ENCODE measurements around the gene SMARCA4.
A peak's percentile ranks its signal among the peaks of the same experiment; 100 is the strongest.
"Not testable (repeated sequence)": the region's sequence is repeated elsewhere in the genome, so short reads cannot be mapped to it uniquely, and the experiment has no call there.

SMARCA4 gene

GRCh38 chr19:11064831-11065303 lies 104.0 kb downstream of the SMARCA4 start:
- no peak for DNase-seq (ENCODE audit: low read depth in 2 of 2)

- no peak for DNase-seq (ENCODE audit: low read depth in 2 of 2)
Measured at GRCh38 chr19:11066326-11066725, 105.5 kb downstream of the SMARCA4 start.

- no peak for DNase-seq (ENCODE audit: low read depth in 2 of 2)
Measured at GRCh38 chr19:11067356-11068113, 106.7 kb downstream of the SMARCA4 start.

- DNase-seq (ENCODE audit: low read depth in 2 of 2) = no peak
Measured at GRCh38 chr19:11069561-11069960, 108.7 kb downstream of the SMARCA4 start.

GRCh38 chr19:11070123-11070522 lies 109.3 kb downstream of the SMARCA4 start:
- DNase-seq (ENCODE audit: low read depth in 2 of 2) = no peak

GRCh38 chr19:11073568-11073967 lies 112.7 kb downstream of the SMARCA4 start:
- DNase-seq (ENCODE audit: low read depth in 2 of 2) = no peak

- DNase-seq (ENCODE audit: low read depth in 2 of 2) = not testable (repeated sequence)
Measured at GRCh38 chr19:11076792-11077191, 116.0 kb downstream of the SMARCA4 start.

- DNase-seq (ENCODE audit: low read depth in 2 of 2) = no peak
Measured at GRCh38 chr19:11078893-11079292, 118.1 kb downstream of the SMARCA4 start.

GRCh38 chr19:11079999-11080398 lies 119.2 kb downstream of the SMARCA4 start:
- no peak for DNase-seq (ENCODE audit: low read depth in 2 of 2)

GRCh38 chr19:11087870-11088505 lies 127.2 kb downstream of the SMARCA4 start:
- DNase-seq (ENCODE audit: low read depth in 2 of 2) = no peak

GRCh38 chr19:11088506-11089253 lies 127.8 kb downstream of the SMARCA4 start:
- no peak for DNase-seq (ENCODE audit: low read depth in 2 of 2)

GRCh38 chr19:11089254-11090013 lies 128.6 kb downstream of the SMARCA4 start, which contains the start of gene LDLR:
TSS of gene LDLR (plus strand) at chr19:11089463. CDS start at chr19:11089549, 86 bp downstream.
- DNase-seq (ENCODE audit: low read depth in 2 of 2) = peak; percentile 38 to 51

- DNase-seq (ENCODE audit: low read depth in 2 of 2) = not testable (repeated sequence)
Measured at GRCh38 chr19:11090014-11090263, 129.1 kb downstream of the SMARCA4 start.

GRCh38 chr19:11090264-11090996 lies 129.6 kb downstream of the SMARCA4 start:
- DNase-seq (ENCODE audit: low read depth in 2 of 2) = peak; percentile 89 to 97

GRCh38 chr19:11090997-11091702 lies 130.3 kb downstream of the SMARCA4 start:
- no peak for DNase-seq (ENCODE audit: low read depth in 2 of 2)

GRCh38 chr19:11091703-11092153 lies 130.9 kb downstream of the SMARCA4 start:
- peak in 1 of 2 donors; percentile 34 for DNase-seq (ENCODE audit: low read depth in 2 of 2)

- no peak for DNase-seq (ENCODE audit: low read depth in 2 of 2)
Measured at GRCh38 chr19:11092181-11092538, 131.3 kb downstream of the SMARCA4 start.

GRCh38 chr19:11093689-11094238 lies 132.9 kb downstream of the SMARCA4 start:
- DNase-seq (ENCODE audit: low read depth in 2 of 2) = no peak

- DNase-seq (ENCODE audit: low read depth in 2 of 2) = no peak
Measured at GRCh38 chr19:11094520-11094894, 133.7 kb downstream of the SMARCA4 start.

GRCh38 chr19:11096210-11096841 lies 135.5 kb downstream of the SMARCA4 start:
- DNase-seq (ENCODE audit: low read depth in 2 of 2) = no peak

Measured in stimulated activated CD8-positive, alpha-beta memory T cell treated with anti-CD3 and anti-CD28 coated beads, Interleukin-2, amount 100 ng/mL, for 1 hour (primary cell).